GM20431 (cell line): ENCODE data around the gene HPSE.
"Not testable (repeated sequence)": the region's sequence is repeated elsewhere in the genome, so short reads cannot be mapped to it uniquely, and the experiment has no call there.

Source experiments
- in situ Hi-C: fragments of 300-500 bp; cut with MseI, MboI; formaldehyde crosslinking; loops from one replicate; pipeline ENCODE4 v1.15.0; 2020; ENCODE audit warnings: low sequenced_read_pairs; ENCODE audit not compliant: unreplicated experiment

HPSE gene

DNA sequence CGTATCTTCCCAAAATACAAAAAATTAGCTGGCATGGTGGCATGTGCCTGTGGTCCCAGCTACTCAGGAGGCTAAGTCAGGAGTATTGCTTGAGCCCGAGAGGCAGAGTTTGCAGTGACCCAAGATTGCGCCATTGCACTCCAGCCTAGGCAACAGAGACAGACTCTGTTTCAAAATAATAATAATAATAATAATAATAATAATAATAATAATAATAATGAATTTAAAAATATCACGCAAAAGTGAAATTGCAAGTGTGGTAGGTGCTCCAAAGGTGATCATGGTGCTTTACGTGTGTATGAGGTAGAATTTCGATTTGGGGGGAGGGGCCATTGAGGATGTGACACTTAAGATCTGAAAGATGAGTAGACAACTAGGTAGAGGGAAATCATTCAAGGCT lies 4.9 kb upstream of the HPSE start:
- in situ Hi-C loops, result no loop called here

DNA sequence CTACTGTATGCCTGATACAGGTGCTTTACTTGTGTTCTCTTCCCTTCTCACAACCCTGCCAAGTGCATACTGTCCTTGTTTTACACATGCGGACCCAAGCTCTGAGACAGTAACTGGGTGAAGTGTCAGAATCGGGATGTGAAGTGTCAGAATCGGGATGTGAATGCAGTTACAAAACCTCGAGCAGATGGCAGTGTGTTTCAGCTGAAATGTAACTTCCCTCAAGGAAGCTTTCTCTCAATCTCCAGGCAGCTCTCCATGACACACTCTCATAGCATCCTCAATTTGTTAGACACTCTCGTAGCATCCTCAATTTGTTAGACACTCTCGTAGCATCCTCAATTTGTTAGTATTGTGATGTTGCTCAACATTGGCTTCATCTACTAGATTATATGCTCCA lies 1.1 kb upstream of the HPSE start:
- in situ Hi-C loops, result no loop called here

GRCh38 chr4:83331956-83332355 lies 2.7 kb downstream of the HPSE start:
- in situ Hi-C loops, result no loop called here

- in situ Hi-C loops, result no loop called here
Measured at GRCh38 chr4:83329521-83330110, 5.0 kb downstream of the HPSE start.

GRCh38 chr4:83328521-83329187 lies 6.0 kb downstream of the HPSE start:
- in situ Hi-C loops, result no loop called here

- in situ Hi-C loops, result no loop called here
Measured at GRCh38 chr4:83326546-83326945, 8.1 kb downstream of the HPSE start.

DNA sequence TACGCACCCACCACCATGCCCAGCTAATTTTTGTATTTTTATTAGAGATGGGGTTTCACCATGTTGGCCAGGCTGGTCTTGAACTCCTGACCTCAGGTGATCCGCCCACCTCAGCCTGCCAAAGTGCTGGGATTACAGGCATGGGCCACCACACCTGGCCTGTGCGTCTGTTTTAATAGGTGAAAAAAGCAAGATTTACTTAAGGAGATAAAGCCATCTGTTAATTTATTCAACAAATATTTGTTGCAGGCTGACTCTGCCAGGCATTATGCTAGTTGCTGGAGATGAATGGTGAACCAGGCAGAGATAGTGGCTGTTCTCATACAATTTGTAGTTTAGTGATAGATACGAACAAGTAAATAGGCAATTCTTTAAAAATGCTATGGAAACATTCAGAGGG lies 9.3 kb downstream of the HPSE start:
- in situ Hi-C loops, result not testable (repeated sequence)

- in situ Hi-C loops, result no loop called here
Measured at GRCh38 chr4:83323136-83323535, 11.5 kb downstream of the HPSE start.

GRCh38 chr4:83320548-83320947 lies 14.1 kb downstream of the HPSE start:
- in situ Hi-C loops, result no loop called here

DNA sequence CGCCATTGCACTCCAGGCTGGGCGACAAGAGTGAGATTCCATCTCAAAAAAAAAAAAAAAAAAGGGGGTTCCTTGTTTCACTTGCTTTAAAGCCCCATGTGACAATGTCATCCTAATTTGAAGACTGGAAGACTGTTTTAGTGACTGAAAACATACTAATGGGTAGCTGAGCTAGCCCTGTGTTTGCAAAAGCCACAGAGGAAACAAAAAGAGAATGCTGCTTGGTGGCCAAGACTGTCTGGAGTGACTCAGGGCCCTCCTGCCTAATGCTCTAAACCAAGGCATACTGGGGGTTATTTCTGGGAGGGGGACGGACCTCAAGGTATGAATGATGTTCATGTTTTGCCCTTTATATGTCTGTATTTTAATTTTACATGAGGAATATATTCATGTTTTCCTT lies 16.0 kb downstream of the HPSE start:
- in situ Hi-C loops, result no loop called here

GRCh38 chr4:83317671-83318070 lies 17.0 kb downstream of the HPSE start:
- in situ Hi-C loops, result no loop called here

DNA sequence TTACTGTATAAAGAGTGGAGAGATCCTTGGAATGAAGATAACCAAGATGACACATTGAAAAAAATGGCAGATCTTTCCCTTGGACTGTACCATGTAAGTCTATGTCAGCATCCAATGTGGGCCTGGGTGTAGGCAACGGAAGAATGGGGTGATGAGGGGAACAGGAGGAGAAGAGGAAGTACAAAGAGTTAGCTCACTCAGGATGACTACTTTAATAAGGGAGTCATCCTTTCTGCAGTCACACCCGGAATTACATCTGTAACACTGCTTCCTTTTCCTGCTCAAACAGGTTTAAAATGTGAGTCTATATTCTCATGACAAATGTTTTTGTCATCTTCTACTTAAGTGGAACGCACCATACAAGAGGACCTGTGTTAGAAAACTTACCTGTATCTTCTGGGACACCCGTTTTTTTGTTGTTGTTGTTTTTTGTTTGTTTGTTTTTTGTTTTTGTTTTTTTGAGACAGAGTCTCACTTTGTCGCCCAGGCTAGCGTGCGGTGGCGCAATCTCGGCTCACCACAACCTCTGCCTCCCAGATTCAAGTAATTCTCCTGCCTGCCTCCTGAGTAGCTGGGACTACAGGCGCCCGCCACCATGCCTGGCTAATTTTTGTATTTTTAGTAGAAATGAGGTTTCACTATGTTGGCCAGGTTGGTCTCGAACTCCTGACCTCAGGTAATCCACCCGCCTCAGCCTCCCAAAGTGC lies 18.0 kb downstream of the HPSE start:
- in situ Hi-C loops, result no loop called here

DNA sequence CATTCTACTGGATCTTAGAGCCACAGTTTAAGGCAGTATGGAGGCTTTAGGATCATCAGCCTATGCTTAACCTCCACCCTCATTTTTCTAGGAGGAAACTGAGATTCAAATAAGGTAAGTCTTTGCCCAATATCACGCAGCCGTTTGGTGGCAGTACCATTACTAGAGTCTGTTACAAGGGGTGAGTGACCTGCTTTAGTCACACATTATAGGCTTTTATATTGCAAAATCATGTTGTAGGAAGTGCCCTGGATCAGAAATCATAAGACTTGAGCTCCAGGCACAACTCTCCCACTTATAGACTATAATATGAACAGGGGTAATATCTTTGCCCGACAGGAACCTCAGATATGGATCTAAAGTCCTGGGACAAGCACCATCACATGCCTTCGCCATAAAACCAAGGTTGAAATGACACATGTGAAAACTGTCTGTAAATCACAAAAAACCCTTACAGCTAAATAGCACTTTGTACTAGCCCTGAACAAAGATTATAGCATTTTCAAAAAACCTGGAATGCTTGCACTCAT lies 19.2 kb downstream of the HPSE start:
- in situ Hi-C loops, result no loop called here

DNA sequence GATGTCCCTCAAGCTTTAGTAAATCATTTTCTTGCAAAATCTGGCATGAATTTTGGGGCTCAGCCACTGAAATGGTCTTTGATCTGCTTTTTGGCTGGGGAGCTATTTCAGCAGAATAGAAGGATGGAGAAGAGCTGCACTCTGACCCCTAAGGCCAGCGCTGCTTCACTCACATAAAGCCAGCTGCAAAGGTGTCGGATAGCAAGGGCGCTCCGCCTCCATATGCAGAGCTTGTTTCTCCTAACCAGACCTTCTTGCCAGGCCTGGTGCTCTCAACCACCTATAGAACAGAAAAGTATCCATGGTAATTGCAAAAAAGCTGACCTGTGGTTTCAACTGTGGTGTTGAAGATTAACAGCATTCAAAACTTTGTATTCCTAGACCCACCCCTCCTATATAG lies 26.0 kb downstream of the HPSE start:
- in situ Hi-C loops, result no loop called here

DNA sequence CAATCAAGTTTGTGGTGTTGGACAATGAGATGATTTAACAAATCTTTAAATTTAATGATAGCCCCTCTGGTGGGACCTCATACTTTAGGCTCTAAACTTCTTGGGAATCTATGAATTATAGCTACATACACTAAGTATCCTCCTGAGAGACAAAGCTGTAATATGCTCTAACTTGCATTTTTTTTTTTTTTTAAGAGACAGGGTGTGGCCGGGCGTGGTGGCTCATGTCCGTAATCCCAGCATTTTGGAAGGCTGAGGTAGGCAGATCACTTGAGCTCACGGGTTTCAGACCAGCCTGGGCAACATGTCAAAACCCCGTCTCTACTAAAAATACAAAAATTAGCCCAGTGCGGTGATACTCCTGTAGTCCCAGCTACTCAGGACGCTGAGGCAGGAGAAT lies 26.7 kb downstream of the HPSE start:
- in situ Hi-C loops, result no loop called here

GRCh38 chr4:83305187-83305586 lies 29.5 kb downstream of the HPSE start:
- in situ Hi-C loops, result no loop called here

GRCh38 chr4:83297548-83298260 lies 36.9 kb downstream of the HPSE start:
- in situ Hi-C loops, result no loop called here

- in situ Hi-C loops, result no loop called here
Measured at GRCh38 chr4:83293305-83294046, 41.2 kb downstream of the HPSE start.

GRCh38 chr4:83290059-83290774 lies 44.4 kb downstream of the HPSE start:
- in situ Hi-C loops, result not testable (repeated sequence)
